Peyer's patch (tissue), 4 donors: ENCODE measurements around the gene ERP44. TPM values are rescaled to one million over a fixed set of nuclear protein-coding genes. Genes with fewer than 3 reads are reported as not detected.

Source experiments
- DNase-seq, 3 donors: peaks; one replicate each; pipeline ENCODE4 v3.0.0-alpha.2; 2017 to 2019
- H3K27ac ChIP-seq, 4 donors: fragments of 200-600 bp; sonication (generic); one replicate each; pipeline ENCODE4 v1.5.1; 2016 to 2019
- H3K27me3 ChIP-seq, 2 donors: fragments of 200-600 bp; sonication (generic); one replicate each; pipeline ENCODE4 v1.5.1; 2019
- H3K36me3 ChIP-seq, 3 donors: fragments of 200-600 bp; sonication (generic); one replicate each; pipeline ENCODE4 v1.5.1; 2016 to 2019
- H3K4me1 ChIP-seq, 4 donors: fragments of 200-600 bp; sonication (generic); one replicate each; pipeline ENCODE4 v1.5.1; 2016 to 2019
- H3K4me3 ChIP-seq, 4 donors: fragments of 200-600 bp; sonication (generic); 1 replicate in 3 of 4; 2 replicates in 1 of 4; pipeline ENCODE4 v1.5.1; 2016 to 2019; ENCODE audit warnings: mild to moderate bottlenecking in 1 of 4
- H3K9me3 ChIP-seq, 4 donors: fragments of 200-600 bp; sonication (generic); one replicate each; pipeline ENCODE4 v1.5.1; 2016 to 2019; ENCODE audit warnings: mild to moderate bottlenecking in 1 of 4
- CTCF ChIP-seq, 6 experiments: fragments of 450-650 bp in 4 of 6; fragments of 200-600 bp in 2 of 6; sonication (generic) in 1 of 6; IDR thresholded peaks; one replicate each; pipeline ENCODE4 v1.5.1; 2017 to 2019; ENCODE audit warnings: antibody characterized with exemption in 6 of 6, mild to moderate bottlenecking in 3 of 6, moderate library complexity in 1 of 6
- POLR2A ChIP-seq, 2 donors: fragments of 450-650 bp; IDR thresholded peaks; one replicate each; pipeline ENCODE4 v1.5.1; 2017; ENCODE audit warnings: antibody characterized with exemption in 2 of 2, mild to moderate bottlenecking in 2 of 2, moderate library complexity in 2 of 2
- total RNA-seq, 4 donors: library from RNA; depleted of rRNA; stranded (reverse); fragments of >200 nt; gene quantifications; one replicate each; pipeline ENCODE4 v1.1.0, GENCODE V29; 2016

The ERP44 gene
- total RNA-seq, 4 donors from 2014 or later: 9.9 to 21.9 (median 17.4) TPM

DNA sequence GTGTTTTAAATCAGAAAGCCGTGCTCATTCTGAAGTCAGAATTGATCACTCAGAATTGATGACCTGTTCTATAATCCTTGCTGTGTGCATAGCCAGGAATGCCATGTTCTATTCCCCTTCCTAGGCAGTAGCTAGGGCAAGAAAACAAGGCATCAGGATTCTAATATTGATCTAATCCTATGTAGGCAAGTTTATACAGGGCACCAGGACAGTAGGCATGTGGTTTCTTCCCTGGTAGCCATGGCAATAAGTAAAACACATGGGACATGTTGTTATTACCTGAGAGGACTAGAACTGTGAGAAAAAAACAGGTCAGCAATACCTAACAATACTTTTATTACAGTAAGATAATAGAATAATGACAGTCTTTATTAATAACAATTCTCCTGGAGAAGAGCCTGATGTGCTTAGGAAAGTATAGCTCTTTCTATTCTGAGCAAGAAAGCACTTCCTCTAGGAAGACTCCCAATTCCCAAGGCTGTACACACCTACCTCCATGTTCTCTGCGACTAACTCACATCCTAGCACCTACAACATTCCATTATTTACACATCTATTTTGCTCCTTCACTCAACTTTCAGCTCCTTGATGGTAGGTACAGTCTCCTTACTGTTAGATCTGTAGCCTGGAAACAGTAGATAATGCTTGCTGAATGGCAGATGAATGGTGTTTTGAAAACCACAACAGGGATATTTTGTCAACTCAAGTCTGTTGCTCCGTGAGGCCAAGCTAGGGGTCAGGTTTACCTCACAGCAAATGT lies 121.6 kb downstream of the ERP44 start:
- no peak overlapping the region for H3K4me3 ChIP-seq
- no peaks in the 10 kb centered on the region for H3K36me3 ChIP-seq
- H3K27me3 ChIP-seq: no peaks in the 10 kb centered on the region
- no peak for DNase-seq
- no peaks in the 10 kb centered on the region for H3K9me3 ChIP-seq
- no peak overlapping the region for H3K27ac ChIP-seq
- no peaks in the 10 kb centered on the region for H3K4me1 ChIP-seq
- TF ChIP-seq POLR2A (IDR thresholded peaks at IDR 0.05) (no peak), CTCF (IDR thresholded peaks at IDR 0.05) (no peak)

GRCh38 chr9:99973455-99973854 lies 125.3 kb downstream of the ERP44 start:
- H3K4me3 ChIP-seq: no peak overlapping the region
- DNase-seq: no peak
- H3K4me1 ChIP-seq: no peaks in the 10 kb centered on the region
- H3K27ac ChIP-seq: no peak overlapping the region
- H3K27me3 ChIP-seq: no peaks in the 10 kb centered on the region
- TF ChIP-seq CTCF (IDR thresholded peaks at IDR 0.05) (no peak), POLR2A (IDR thresholded peaks at IDR 0.05) (no peak)
- no peaks in the 10 kb centered on the region for H3K9me3 ChIP-seq
- peaks cover 0 to 14% (median 0%) of the 10 kb centered on the region in 3 donors for H3K36me3 ChIP-seq

GRCh38 chr9:99971410-99971809 lies 127.4 kb downstream of the ERP44 start:
- Histone ChIP-seq H3K36me3 (peaks cover 0 to 30% (median 0%) of the 10 kb centered on the region in 3 donors), H3K27ac (no peak overlapping the region), H3K4me3 (no peak overlapping the region), H3K4me1 (no peaks in the 10 kb centered on the region), H3K27me3 (no peaks in the 10 kb centered on the region), H3K9me3 (no peaks in the 10 kb centered on the region)
- DNase-seq: no peak
- TF ChIP-seq CTCF (IDR thresholded peaks at IDR 0.05) (no peak), POLR2A (IDR thresholded peaks at IDR 0.05) (no peak)

DNA sequence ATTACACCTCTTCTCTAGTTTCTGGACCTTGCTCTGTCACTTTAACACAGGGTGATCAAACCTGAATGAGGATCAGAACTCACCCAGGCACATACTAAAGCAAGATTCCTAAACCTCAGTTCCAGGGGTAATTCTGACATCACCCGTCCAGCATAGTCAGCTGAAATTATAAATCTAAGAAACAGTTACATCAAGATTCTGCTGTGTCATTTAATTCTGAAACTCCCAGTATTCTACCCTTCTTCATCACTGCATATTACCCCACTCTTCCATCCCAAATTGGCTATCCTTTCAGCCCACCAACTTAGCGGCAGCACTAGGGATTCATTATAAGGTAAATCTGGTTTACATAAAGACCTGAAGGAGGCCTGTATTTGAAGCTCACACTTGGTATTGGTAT lies 128.3 kb downstream of the ERP44 start:
- Histone ChIP-seq H3K36me3 (peaks cover 0 to 30% (median 0%) of the 10 kb centered on the region in 3 donors), H3K9me3 (no peaks in the 10 kb centered on the region), H3K27me3 (no peaks in the 10 kb centered on the region), H3K4me3 (no peak overlapping the region), H3K4me1 (no peaks in the 10 kb centered on the region), H3K27ac (no peak overlapping the region)
- no peak for DNase-seq
- TF ChIP-seq CTCF (IDR thresholded peaks at IDR 0.05) (no peak), POLR2A (IDR thresholded peaks at IDR 0.05) (no peak)

- Histone ChIP-seq H3K4me3 (no peak overlapping the region), H3K36me3 (peaks cover 0 to 30% (median 0%) of the 10 kb centered on the region in 3 donors), H3K27me3 (no peaks in the 10 kb centered on the region), H3K9me3 (no peaks in the 10 kb centered on the region), H3K4me1 (no peaks in the 10 kb centered on the region), H3K27ac (no peak overlapping the region)
- TF ChIP-seq CTCF (IDR thresholded peaks at IDR 0.05) (no peak), POLR2A (IDR thresholded peaks at IDR 0.05) (no peak)
- DNase-seq: no peak
Observed at GRCh38 chr9:99967457-99967856, 131.3 kb downstream of the ERP44 start.
